IMR-90 (cell line): ENCODE measurements around the gene CEMIP2. TPM values are rescaled to one million over a fixed set of nuclear protein-coding genes. Genes with fewer than 3 reads are reported as not detected.

Experiments
- ATAC-seq: fragments of 200-7000 bp; cut with Tn5 transposase; 2 replicates; pipeline ENCODE4 v1.9.1; 2020; ENCODE audit warnings: low read depth, mild to moderate bottlenecking, moderate library complexity
- BruUV-seq: library from RNA; stranded (reverse); fragments of 400-500 nt; replicated peaks from 2 replicates; lab custom pipeline; 2021; lab: Mats Ljungman, UMichigan
- CTCF ChIA-PET: fragments of 300-600 bp; formaldehyde crosslinking; extraction: SDS; loops from one replicate; lab custom pipeline; 2021; ENCODE audit warnings: antibody characterized with exemption; lab: Yijun Ruan, JAX
- POLR2A ChIA-PET: fragments of 300-600 bp; sonication (Branson Sonifier 250); formaldehyde crosslinking; loops from one replicate; lab custom pipeline; 2022; ENCODE audit warnings: antibody characterized with exemption; ENCODE audit not compliant: unreplicated experiment; lab: Charles Lee
- DNase-seq: peaks from one replicate; pipeline ENCODE4 v3.0.0; 2013
- H2AFZ ChIP-seq: replicated peaks from 2 replicates; pipeline ENCODE3; 2013; ENCODE audit warnings: low read length, mild to moderate bottlenecking; ENCODE audit not compliant: poor library complexity
- H2AK5ac ChIP-seq: 2 replicates; pipeline ENCODE4 v1.6.1; 2013; ENCODE audit warnings: low read depth, low read length, inconsistent platforms
- H2AK9ac ChIP-seq: replicated peaks from 2 replicates; pipeline ENCODE3; 2013; ENCODE audit warnings: mild to moderate bottlenecking, low read depth, low read length, moderate library complexity; ENCODE audit not compliant: poor library complexity
- H2BK120ac ChIP-seq: 2 replicates; pipeline ENCODE4 v1.6.1; 2013; ENCODE audit warnings: low read depth, low read length, inconsistent platforms
- H2BK15ac ChIP-seq: 3 replicates; pipeline ENCODE4 v1.6.1; 2013; ENCODE audit warnings: low read depth, low read length, inconsistent platforms
- H2BK20ac ChIP-seq: 2 replicates; pipeline ENCODE4 v1.6.1; 2013; ENCODE audit warnings: low read depth, mild to moderate bottlenecking, inconsistent platforms, low read length, moderate library complexity
- H2BK5ac ChIP-seq: 2 replicates; pipeline ENCODE4 v1.6.1; 2013; ENCODE audit warnings: mild to moderate bottlenecking, low read depth, low read length, inconsistent platforms; ENCODE audit not compliant: poor library complexity, severe bottlenecking
- H3K14ac ChIP-seq: replicated peaks from 2 replicates; pipeline ENCODE4 v1.6.1; 2013; ENCODE audit warnings: low read depth, low read length, inconsistent platforms
- H3K18ac ChIP-seq: 2 replicates; pipeline ENCODE4 v1.6.1; 2013; ENCODE audit warnings: low read depth, low read length, control low read depth
- H3K23ac ChIP-seq: 2 replicates; pipeline ENCODE4 v1.6.1; 2013; ENCODE audit warnings: low read depth, low read length, inconsistent platforms
- H3K27ac ChIP-seq: 2 replicates; pipeline ENCODE4 v1.5.1; 2013; ENCODE audit warnings: mild to moderate bottlenecking, control low read depth, low read length; ENCODE audit not compliant: insufficient read depth
- H3K27me3 ChIP-seq: 2 replicates; pipeline ENCODE4 v1.6.1; 2013; ENCODE audit warnings: low read length; ENCODE audit not compliant: control insufficient read depth, insufficient read depth
- H3K36me3 ChIP-seq: 2 replicates; pipeline ENCODE4 v1.6.1; 2013; ENCODE audit warnings: low read length, mixed read lengths; ENCODE audit not compliant: control insufficient read depth, insufficient read depth
- H3K4ac ChIP-seq: 2 replicates; pipeline ENCODE4 v1.6.1; 2013; ENCODE audit warnings: low read depth, low read length, inconsistent platforms
- H3K4me1 ChIP-seq: 2 replicates; pipeline ENCODE4 v1.6.1; 2013; ENCODE audit warnings: low read length, mixed read lengths; ENCODE audit not compliant: control insufficient read depth, insufficient read depth
- H3K4me2 ChIP-seq: 2 replicates; pipeline ENCODE4 v1.6.1; 2013; ENCODE audit warnings: low read depth, mild to moderate bottlenecking, control low read depth, low read length, moderate library complexity
- H3K4me3 ChIP-seq: 2 replicates; pipeline ENCODE4 v1.5.1; 2013; ENCODE audit warnings: low read depth, mild to moderate bottlenecking, control low read depth, low read length, moderate library complexity; ENCODE audit not compliant: insufficient read depth
- H3K56ac ChIP-seq: 2 replicates; pipeline ENCODE4 v1.6.1; 2013; ENCODE audit warnings: low read length, inconsistent platforms; ENCODE audit not compliant: insufficient read depth; ENCODE audit errors: extremely low read depth
- H3K79me1 ChIP-seq, 2 experiments: 2 replicates each; pipeline ENCODE4 v1.6.1; 2013; ENCODE audit warnings: low read length in 2 of 2, inconsistent platforms in 1 of 2, low read depth in 1 of 2
- H3K9ac ChIP-seq: 2 replicates; pipeline ENCODE4 v1.6.1; 2013; ENCODE audit warnings: low read depth, low read length, control low read depth
- H3K9me1 ChIP-seq: 2 replicates; pipeline ENCODE4 v1.6.1; 2013; ENCODE audit warnings: low read length, inconsistent platforms; ENCODE audit not compliant: insufficient read depth
- H3K9me3 ChIP-seq: 2 replicates; pipeline ENCODE4 v1.6.1; 2013; ENCODE audit warnings: low read length; ENCODE audit not compliant: control insufficient read depth, insufficient read depth
- H4K20me1 ChIP-seq: 2 replicates; pipeline ENCODE4 v1.6.1; 2013; ENCODE audit warnings: low read length, inconsistent platforms; ENCODE audit not compliant: insufficient read depth
- H4K5ac ChIP-seq: 2 replicates; pipeline ENCODE4 v1.6.1; 2013; ENCODE audit warnings: mild to moderate bottlenecking, low read depth, low read length, control low read depth
- H4K8ac ChIP-seq, 2 experiments: 2 replicates each; pipeline ENCODE4 v1.6.1; 2013; ENCODE audit warnings: low read depth in 2 of 2, low read length in 2 of 2, control low read depth in 1 of 2, inconsistent platforms in 1 of 2
- H4K91ac ChIP-seq: 2 replicates; pipeline ENCODE4 v1.6.1; 2013; ENCODE audit warnings: low read depth, low read length, inconsistent platforms; ENCODE audit not compliant: insufficient read depth
- BHLHE40 ChIP-seq: fragments of 150-350 bp; IDR thresholded peaks from 2 replicates; pipeline ENCODE4 v1.6.1; 2016; ENCODE audit warnings: mild to moderate bottlenecking, low read depth, low read length
- CEBPB ChIP-seq: IDR thresholded peaks from 2 replicates; pipeline ENCODE4 v1.6.1; 2012; ENCODE audit warnings: low read depth, low read length, improper control_type of control experiment
- WGBS, 2 experiments: methylation state at CpG; one replicate each; pipeline versions ENCODE4 v1.1.5 to v1.1.7; 2013; ENCODE audit warnings: missing lambda C conversion rate in 2 of 2; ENCODE audit not compliant: insufficient read length in 1 of 2; ENCODE audit errors: extremely low coverage in 2 of 2; 5-methylcytosine and 5-hydroxymethylcytosine counted together
- dilution Hi-C: fragments of 300-500 bp; cut with HindIII; formaldehyde crosslinking; loops from one replicate; pipeline ENCODE4 v1.14.3; 2018; ENCODE audit warnings: low sequenced_read_pairs; ENCODE audit not compliant: unreplicated experiment
- in situ Hi-C: fragments of 300-500 bp; cut with MboI; formaldehyde crosslinking; loops from 3 replicates; pipeline ENCODE4 v1.14.3; 2019; ENCODE audit warnings: low sequenced_read_pairs, inconsistent platforms, mixed read lengths
- intact Hi-C: fragments of 100-400 bp; cut with micrococcal nuclease; formaldehyde crosslinking; loops from 2 replicates; pipeline ENCODE4 v1.10.0; 2022
- polyA plus RNA-seq, 3 experiments: library from polyadenylated mRNA; depleted of rRNA; stranded (reverse); fragments of >200 nt; gene quantifications; 2 replicates each; pipeline ENCODE4 v1.2.3, GENCODE V29; 2012; ENCODE audit warnings: low replicate concordance in 1 of 3
- total RNA-seq: library from RNA; depleted of rRNA; stranded (reverse); fragments of >200 nt; gene quantifications from 2 replicates; pipeline ENCODE4 v1.2.3, GENCODE V29; 2012
- TF ChIP-seq, protein P1 (sequence below): fragments of 150-350 bp; IDR thresholded peaks from 2 replicates; pipeline ENCODE4 v1.6.1; 2016; ENCODE audit warnings: low read depth, mild to moderate bottlenecking, low read length, moderate library complexity, borderline replicate concordance

The CEMIP2 gene
- total and polyA plus RNA-seq, 2 of the 4 experiments (the other 2 are of a cell fraction): 65.2 to 67.4 TPM

DNA sequence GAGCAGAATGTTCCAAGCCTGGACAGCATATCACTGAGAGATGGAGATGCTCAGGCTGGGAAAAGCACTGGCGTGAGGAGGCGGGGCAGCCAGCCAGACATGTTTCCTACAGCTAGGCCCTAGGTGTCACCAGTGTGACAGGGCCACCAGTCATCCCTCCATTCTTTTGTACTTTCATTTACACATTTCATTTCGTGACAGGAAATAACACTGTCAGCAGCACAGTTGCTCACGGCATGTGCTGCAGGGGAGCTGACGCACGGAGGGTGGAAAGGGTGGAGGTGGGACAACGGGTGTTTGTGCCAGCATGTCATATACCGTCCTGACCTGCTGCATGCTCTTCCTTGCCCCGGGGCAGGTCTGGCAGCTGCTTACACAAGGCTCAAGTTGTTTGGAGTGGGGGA lies 14.8 kb upstream of the CEMIP2 start:
- in situ Hi-C loops (no loop called here), dilution Hi-C loops (no loop called here), intact Hi-C loops (no loop called here)
- Histone ChIP-seq H3K36me3 (no peaks in the 10 kb centered on the region), H2AFZ (peak overlapping the region; percentile 81), H3K4me1 (peaks cover 5% of the 10 kb centered on the region), H3K14ac (no peak overlapping the region), H2AK5ac (no peak overlapping the region), H3K18ac (no peak overlapping the region), H4K91ac (no peak overlapping the region), H3K4me2 (peak overlapping the region; percentile 10; the same call in 1 of the 2 replicates), H3K27me3 (no peaks in the 10 kb centered on the region), H3K23ac (no peak overlapping the region), H2AK9ac (no peak overlapping the region), H3K4me3 (no peak overlapping the region), H3K9me1 (no peaks in the 10 kb centered on the region), H4K20me1 (no peaks in the 10 kb centered on the region), H3K79me1 (no peaks in the 10 kb centered on the region), H3K9me3 (no peaks in the 10 kb centered on the region), H3K56ac (no peak overlapping the region), H3K9ac (no peak overlapping the region), H3K4ac (no peak overlapping the region), H4K5ac (no peak overlapping the region), H2BK120ac (no peak overlapping the region), H4K8ac (no peak overlapping the region), H2BK20ac (no peak overlapping the region), H2BK15ac (no peak overlapping the region), H3K27ac (no peak overlapping the region), H2BK5ac (no peak overlapping the region)
- WGBS, 2 experiments: 20% methylated on average over 1 of the region's 9 CpGs; no CpG with 5 or more reads in 1 of the 2 experiments
- DNase-seq (peak; percentile 19), ATAC-seq (no peak)
- CTCF ChIA-PET: interaction anchor here (0.6 kb wide), 1 partner anchor 18 kb away, joined by 5 read pairs; no protein-coding TSS in a partner anchor
- POLR2A ChIA-PET: no interaction called here
- BruUV-seq: no TSS peak
- TF ChIP-seq CEBPB: no peak
- peak; percentile 46; the same call in 1 of the 2 replicates for TF ChIP-seq BHLHE40
- TF ChIP-seq, protein P1, sequence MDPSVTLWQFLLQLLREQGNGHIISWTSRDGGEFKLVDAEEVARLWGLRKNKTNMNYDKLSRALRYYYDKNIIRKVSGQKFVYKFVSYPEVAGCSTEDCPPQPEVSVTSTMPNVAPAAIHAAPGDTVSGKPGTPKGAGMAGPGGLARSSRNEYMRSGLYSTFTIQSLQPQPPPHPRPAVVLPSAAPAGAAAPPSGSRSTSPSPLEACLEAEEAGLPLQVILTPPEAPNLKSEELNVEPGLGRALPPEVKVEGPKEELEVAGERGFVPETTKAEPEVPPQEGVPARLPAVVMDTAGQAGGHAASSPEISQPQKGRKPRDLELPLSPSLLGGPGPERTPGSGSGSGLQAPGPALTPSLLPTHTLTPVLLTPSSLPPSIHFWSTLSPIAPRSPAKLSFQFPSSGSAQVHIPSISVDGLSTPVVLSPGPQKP: no peak
